K562 treated with DMSO at 1 percent for 4 hours (cell line): Measurements from ENCODE around the gene CTAG2. TPM values are rescaled to one million over a fixed set of nuclear protein-coding genes. Genes with fewer than 3 reads are reported as not detected.

ENCODE experiments used
- total RNA-seq: library from RNA; unstranded; fragments of 300-600 nt; gene quantifications from 2 replicates; pipeline ENCODE4 v1.2.3, GENCODE V29; 2022; ENCODE audit not compliant: insufficient read depth

Gene CTAG2
- total RNA-seq = 30.2 and 37.9 TPM in 2 replicates

GRCh38 chrX:154653413-154653812 lies at the start of gene CTAG2:
Gene CTAG2 (minus strand): TSS chrX:154653579. CDS start chrX:154653515, 64 bp downstream.

DNA sequence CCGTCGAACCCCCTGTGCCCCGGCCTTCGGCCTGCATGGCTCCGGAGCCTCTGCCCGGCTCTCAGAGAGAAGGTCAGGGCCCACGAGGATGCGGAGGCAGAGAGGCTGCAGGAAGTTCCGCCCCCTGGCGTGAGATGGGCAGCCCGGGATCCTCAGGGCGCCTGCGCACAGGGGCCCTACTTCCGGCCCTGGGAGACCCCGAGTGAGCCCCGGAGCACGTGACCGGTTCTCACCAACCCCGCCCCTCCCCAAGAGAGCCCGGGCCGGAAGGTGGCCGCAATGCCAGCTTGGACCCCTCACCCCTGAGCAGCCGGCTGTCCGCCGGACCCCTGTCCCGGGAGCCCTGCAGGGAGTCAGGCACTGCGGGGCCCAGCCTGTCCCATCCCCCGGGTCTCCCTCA lies 34.2 kb downstream of the CTAG2 start, which contains the start of gene CTAG1B:
CTAG1B (minus strand) TSS at position 101 of the 400 bp plus-strand sequence; CDS start at position 37, 64 bp downstream.

Other genes with a start within 250 kb of the CTAG2 start
- 18.1 and 21.6 TPM in 2 replicates for gene DNASE1L1, start 244.3 kb downstream of the CTAG2 start, total RNA-seq
- gene TAFAZZIN, start 242.0 kb downstream of the CTAG2 start, total RNA-seq = 35.2 and 47.4 TPM in 2 replicates
- gene ATP6AP1, start 224.9 kb downstream of the CTAG2 start, total RNA-seq = 230 and 231 TPM in 2 replicates
- 99.3 and 105 TPM in 2 replicates for gene GDI1, start 216.4 kb downstream of the CTAG2 start, total RNA-seq
- gene FAM50A, start 209.4 kb downstream of the CTAG2 start, total RNA-seq = 149 and 188 TPM in 2 replicates
- gene PLXNA3, start 195.3 kb downstream of the CTAG2 start, total RNA-seq = 7.5 and 12.5 TPM in 2 replicates
- 170 and 180 TPM in 2 replicates for gene LAGE3, start 174.3 kb downstream of the CTAG2 start, total RNA-seq
- gene UBL4A, start 167.0 kb downstream of the CTAG2 start, total RNA-seq = 69.7 and 80.5 TPM in 2 replicates
- gene SLC10A3, start 162.9 kb downstream of the CTAG2 start, total RNA-seq = 47.8 and 56.8 TPM in 2 replicates
- 84.1 and 87.0 TPM in 2 replicates for gene FAM3A, start 137.3 kb downstream of the CTAG2 start, total RNA-seq
- gene G6PD, start 106.7 kb downstream of the CTAG2 start, total RNA-seq = 233 and 273 TPM in 2 replicates
- 38.5 and 40.3 TPM in 2 replicates for gene IKBKG, start 106.0 kb downstream of the CTAG2 start, total RNA-seq
- not detected in 2 replicates for gene CTAG1A, start 68.4 kb downstream of the CTAG2 start, total RNA-seq
- gene CTAG1B, start 34.3 kb downstream of the CTAG2 start, total RNA-seq = not detected in 2 replicates
- 7.2 and 12.8 TPM in 2 replicates for gene GAB3, start 97.5 kb upstream of the CTAG2 start, total RNA-seq
- 79.4 and 94.2 TPM in 2 replicates for gene DKC1, start 109.3 kb upstream of the CTAG2 start, total RNA-seq
- gene MPP1, start 151.9 kb upstream of the CTAG2 start, total RNA-seq = 312 and 360 TPM in 2 replicates
- not detected in 2 replicates for gene SMIM9, start 181.1 kb upstream of the CTAG2 start, total RNA-seq
- gene F8A1, start 232.8 kb upstream of the CTAG2 start, total RNA-seq = not detected in 2 replicates